ENCODE results near the gene TXNRD2. TPM values are rescaled to one million over a fixed set of nuclear protein-coding genes. Genes with fewer than 3 reads are reported as not detected.

Gene TXNRD2
- total RNA-seq, 2 experiments from 2014 or later = 24.7 to 28.9 TPM

DNA sequence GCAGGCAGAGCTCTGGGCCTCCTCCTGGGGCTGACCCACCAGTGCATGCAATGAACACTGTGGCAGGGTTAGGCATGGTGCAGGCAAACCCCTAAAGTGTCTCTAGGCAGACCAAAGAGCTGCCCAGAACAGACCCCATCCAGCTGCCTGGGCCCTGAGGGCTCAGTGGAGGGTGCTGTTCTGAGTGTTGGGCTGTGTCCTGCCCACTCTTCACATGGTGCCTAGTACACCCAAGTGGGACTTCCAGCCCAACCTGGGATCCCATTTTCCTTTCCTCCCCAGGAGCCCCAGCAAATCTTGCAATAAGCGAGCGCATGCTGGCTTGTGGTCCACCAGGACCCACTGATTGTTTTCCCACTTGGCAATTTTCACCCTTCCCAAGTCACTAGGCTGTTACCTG lies 48.6 kb upstream of the TXNRD2 start:
- no peak for DNase-seq (ENCODE audit: low spot score)
- H3K79me2 ChIP-seq (ENCODE audit: insufficient read depth, low read depth, low read length) = no peaks in the 10 kb centered on the region
- CTCF ChIA-PET (ENCODE audit: unreplicated experiment) = no interaction called here
- no peaks in the 10 kb centered on the region for H4K20me1 ChIP-seq (ENCODE audit: insufficient read depth, low read length)
- TF ChIP-seq EZH2phosphoT487 (IDR thresholded peaks at IDR 0.05; ENCODE audit: borderline replicate concordance, low read depth, low read length) = no peak
- TF ChIP-seq, protein P1, sequence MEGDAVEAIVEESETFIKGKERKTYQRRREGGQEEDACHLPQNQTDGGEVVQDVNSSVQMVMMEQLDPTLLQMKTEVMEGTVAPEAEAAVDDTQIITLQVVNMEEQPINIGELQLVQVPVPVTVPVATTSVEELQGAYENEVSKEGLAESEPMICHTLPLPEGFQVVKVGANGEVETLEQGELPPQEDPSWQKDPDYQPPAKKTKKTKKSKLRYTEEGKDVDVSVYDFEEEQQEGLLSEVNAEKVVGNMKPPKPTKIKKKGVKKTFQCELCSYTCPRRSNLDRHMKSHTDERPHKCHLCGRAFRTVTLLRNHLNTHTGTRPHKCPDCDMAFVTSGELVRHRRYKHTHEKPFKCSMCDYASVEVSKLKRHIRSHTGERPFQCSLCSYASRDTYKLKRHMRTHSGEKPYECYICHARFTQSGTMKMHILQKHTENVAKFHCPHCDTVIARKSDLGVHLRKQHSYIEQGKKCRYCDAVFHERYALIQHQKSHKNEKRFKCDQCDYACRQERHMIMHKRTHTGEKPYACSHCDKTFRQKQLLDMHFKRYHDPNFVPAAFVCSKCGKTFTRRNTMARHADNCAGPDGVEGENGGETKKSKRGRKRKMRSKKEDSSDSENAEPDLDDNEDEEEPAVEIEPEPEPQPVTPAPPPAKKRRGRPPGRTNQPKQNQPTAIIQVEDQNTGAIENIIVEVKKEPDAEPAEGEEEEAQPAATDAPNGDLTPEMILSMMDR (conservative IDR thresholded peaks at IDR 0.05; ENCODE audit: low read length) = no peak
- no peak overlapping the region for H3K27ac ChIP-seq (ENCODE audit: low read depth, low read length, poor library complexity, severe bottlenecking)
- no peaks in the 10 kb centered on the region for H3K9me2 ChIP-seq (ENCODE audit: insufficient read depth, low read length)
- no peaks in the 10 kb centered on the region for H3K9me3 ChIP-seq (ENCODE audit: low read length)
- no peak overlapping the region for H2AFZ ChIP-seq (ENCODE audit: low read length)
- intact Hi-C loops (cut with micrococcal nuclease; ENCODE audit: unreplicated experiment) = no loop called here
- H3K4me2 ChIP-seq (ENCODE audit: low read length) = no peak overlapping the region
- no peaks in the 10 kb centered on the region for H3K36me3 ChIP-seq (ENCODE audit: insufficient read depth, low read length)
- POLR2A ChIA-PET = no interaction called here
- H3K4me1 ChIP-seq (ENCODE audit: insufficient read depth, low read length, poor library complexity, severe bottlenecking) = peaks cover 8% of the 10 kb centered on the region
- BruUV-seq (replicated peaks) = no TSS peak
- H3K4me3 ChIP-seq (ENCODE audit: low read depth, low read length, poor library complexity, severe bottlenecking) = no peak overlapping the region

DNA sequence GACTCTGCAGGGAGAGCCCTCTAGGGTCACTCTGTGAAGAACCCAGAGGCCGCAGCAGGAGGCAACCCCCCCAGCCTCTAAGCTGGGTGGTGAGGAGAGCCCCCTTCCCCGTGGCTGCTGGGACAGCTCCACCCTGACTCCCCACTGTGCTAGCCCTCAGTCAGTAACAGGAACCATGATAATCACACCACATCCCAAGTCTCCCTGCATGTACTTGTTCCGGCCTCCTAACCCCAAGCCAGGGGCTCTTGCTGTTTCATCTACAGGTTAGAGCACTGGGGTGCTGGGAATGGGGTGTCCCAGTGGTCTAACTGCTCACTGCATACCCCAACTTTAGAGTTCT lies 48.1 kb upstream of the TXNRD2 start:
- Histone ChIP-seq H4K20me1 (ENCODE audit: insufficient read depth, low read length) (no peaks in the 10 kb centered on the region), H3K36me3 (ENCODE audit: insufficient read depth, low read length) (no peaks in the 10 kb centered on the region), H3K9me2 (ENCODE audit: insufficient read depth, low read length) (no peaks in the 10 kb centered on the region), H3K9me3 (ENCODE audit: low read length) (no peaks in the 10 kb centered on the region), H3K4me2 (ENCODE audit: low read length) (no peak overlapping the region), H3K27ac (ENCODE audit: low read depth, low read length, poor library complexity, severe bottlenecking) (no peak overlapping the region), H2AFZ (ENCODE audit: low read length) (no peak overlapping the region), H3K4me3 (ENCODE audit: low read depth, low read length, poor library complexity, severe bottlenecking) (no peak overlapping the region), H3K79me2 (ENCODE audit: insufficient read depth, low read depth, low read length) (no peaks in the 10 kb centered on the region), H3K4me1 (ENCODE audit: insufficient read depth, low read length, poor library complexity, severe bottlenecking) (peaks cover 8% of the 10 kb centered on the region)
- no TSS peak for BruUV-seq (replicated peaks)
- no peak for DNase-seq (ENCODE audit: low spot score)
- TF ChIP-seq EZH2phosphoT487 (IDR thresholded peaks at IDR 0.05; ENCODE audit: borderline replicate concordance, low read depth, low read length) = no peak
- TF ChIP-seq, protein P1 (conservative IDR thresholded peaks at IDR 0.05; ENCODE audit: low read length) = no peak
- ChIA-PET CTCF (ENCODE audit: unreplicated experiment) (no interaction called here), POLR2A (no interaction called here)
- intact Hi-C loops (cut with micrococcal nuclease; ENCODE audit: unreplicated experiment) = no loop called here

DNA sequence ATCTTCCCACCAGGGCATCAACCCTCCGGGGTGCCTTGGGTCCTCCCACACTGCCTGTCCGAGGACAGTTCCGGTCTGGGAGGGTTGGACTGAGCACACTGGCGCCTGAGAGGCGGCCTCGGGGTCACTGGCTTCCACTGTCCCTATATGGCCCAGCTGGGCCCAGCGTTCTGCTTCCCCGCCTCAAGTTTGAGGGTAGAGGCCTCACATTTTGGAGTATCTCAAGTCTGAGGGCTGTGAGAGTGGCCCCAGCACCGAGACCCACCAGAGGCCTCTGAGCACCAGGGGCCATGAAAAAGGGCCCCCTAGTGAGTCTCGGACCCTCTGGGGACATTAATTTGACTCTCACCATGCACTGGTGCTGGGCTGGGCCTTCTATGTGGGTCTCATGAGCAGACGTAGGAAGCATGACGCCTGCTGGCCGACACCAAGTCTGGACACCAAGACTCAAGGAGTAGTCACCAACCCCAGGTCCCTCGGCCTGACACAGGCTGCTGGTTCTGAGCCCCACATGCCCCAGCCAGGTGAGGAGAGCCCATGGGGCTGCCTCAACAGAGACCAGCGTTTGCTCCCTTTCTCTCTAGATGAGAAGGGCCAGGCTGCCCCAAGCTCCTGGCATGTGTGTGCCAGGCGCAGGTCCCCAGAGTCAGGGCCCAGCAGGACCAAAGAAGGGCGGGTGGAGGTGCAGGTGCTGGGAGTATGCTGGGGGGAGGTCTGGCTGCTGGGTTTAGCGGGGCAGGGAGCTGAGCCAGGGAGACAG lies 47.5 kb upstream of the TXNRD2 start:
- Histone ChIP-seq H3K9me3 (ENCODE audit: low read length) (no peaks in the 10 kb centered on the region), H3K36me3 (ENCODE audit: insufficient read depth, low read length) (no peaks in the 10 kb centered on the region), H3K27ac (ENCODE audit: low read depth, low read length, poor library complexity, severe bottlenecking) (no peak overlapping the region), H3K4me1 (ENCODE audit: insufficient read depth, low read length, poor library complexity, severe bottlenecking) (peaks cover 8% of the 10 kb centered on the region), H3K4me3 (ENCODE audit: low read depth, low read length, poor library complexity, severe bottlenecking) (no peak overlapping the region), H3K4me2 (ENCODE audit: low read length) (no peak overlapping the region), H4K20me1 (ENCODE audit: insufficient read depth, low read length) (no peaks in the 10 kb centered on the region), H3K9me2 (ENCODE audit: insufficient read depth, low read length) (no peaks in the 10 kb centered on the region), H3K79me2 (ENCODE audit: insufficient read depth, low read depth, low read length) (no peaks in the 10 kb centered on the region), H2AFZ (ENCODE audit: low read length) (no peak overlapping the region)
- CTCF ChIA-PET (ENCODE audit: unreplicated experiment) = no interaction called here
- DNase-seq (ENCODE audit: low spot score) = no peak
- intact Hi-C loops (cut with micrococcal nuclease; ENCODE audit: unreplicated experiment) = no loop called here
- POLR2A ChIA-PET = no interaction called here
- TF ChIP-seq, protein P1 (conservative IDR thresholded peaks at IDR 0.05; ENCODE audit: low read length) = no peak
- no peak for TF ChIP-seq EZH2phosphoT487 (IDR thresholded peaks at IDR 0.05; ENCODE audit: borderline replicate concordance, low read depth, low read length)
- no TSS peak for BruUV-seq (replicated peaks)

All from OCI-LY7 (cell line).